Astrocyte of the cerebellum (primary cell): ENCODE measurements around the gene CFAP119.

Source experiments
- DNase-seq: peaks from one replicate; pipeline ENCODE4 v3.0.0-alpha.2; 2011; ENCODE audit warnings: low read depth
- H3K4me3 ChIP-seq: 2 replicates; pipeline ENCODE4 v1.5.1; 2011; ENCODE audit warnings: mild to moderate bottlenecking, low read depth, low read length, moderate library complexity
- CTCF ChIP-seq: IDR thresholded peaks from 2 replicates; pipeline ENCODE4 v1.5.1; 2012; ENCODE audit warnings: low read length, low read depth, moderate library complexity, mild to moderate bottlenecking; ENCODE audit errors: missing control alignments
- in situ Hi-C: cut with HindIII; loops from 2 replicates; pipeline ENCODE4 v1.10.0; 2017; ENCODE audit warnings: low sequenced_read_pairs

Gene CFAP119

DNA sequence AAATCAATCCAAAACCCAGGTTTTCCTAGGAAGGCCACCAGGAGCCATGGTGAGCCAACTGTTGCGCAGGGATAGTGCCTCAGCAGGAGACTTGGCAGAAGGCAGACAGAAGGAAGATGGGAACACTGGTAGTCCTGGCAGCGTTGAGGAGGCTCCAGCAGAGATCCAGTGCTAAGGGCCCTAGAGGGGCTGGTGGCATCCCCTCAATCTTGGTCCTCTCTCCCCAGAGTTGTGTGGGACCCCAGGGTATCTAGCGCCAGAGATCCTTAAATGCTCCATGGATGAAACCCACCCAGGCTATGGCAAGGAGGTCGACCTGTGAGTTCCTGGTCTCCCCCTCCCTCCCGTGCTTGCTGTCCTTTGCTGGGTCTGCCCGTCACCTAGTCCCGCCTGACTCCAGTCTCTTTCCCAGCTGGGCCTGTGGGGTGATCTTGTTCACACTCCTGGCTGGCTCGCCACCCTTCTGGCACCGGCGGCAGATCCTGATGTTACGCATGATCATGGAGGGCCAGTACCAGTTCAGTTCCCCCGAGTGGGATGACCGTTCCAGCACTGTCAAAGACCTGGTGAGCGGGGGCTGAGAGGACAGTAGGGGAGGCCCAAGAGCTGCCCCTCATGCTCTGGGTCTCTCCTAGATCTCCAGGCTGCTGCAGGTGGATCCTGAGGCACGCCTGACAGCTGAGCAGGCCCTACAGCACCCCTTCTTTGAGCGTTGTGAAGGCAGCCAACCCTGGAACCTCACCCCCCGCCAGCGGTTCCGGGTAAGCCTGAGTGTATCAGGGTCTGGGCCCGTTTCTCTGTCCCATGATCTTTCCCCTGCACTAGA, 5.7 kb downstream of the CFAP119 start:
- in situ Hi-C loops: no loop called here
- no peak for DNase-seq
- no peak for TF ChIP-seq CTCF
- no peak overlapping the region for H3K4me3 ChIP-seq

DNA sequence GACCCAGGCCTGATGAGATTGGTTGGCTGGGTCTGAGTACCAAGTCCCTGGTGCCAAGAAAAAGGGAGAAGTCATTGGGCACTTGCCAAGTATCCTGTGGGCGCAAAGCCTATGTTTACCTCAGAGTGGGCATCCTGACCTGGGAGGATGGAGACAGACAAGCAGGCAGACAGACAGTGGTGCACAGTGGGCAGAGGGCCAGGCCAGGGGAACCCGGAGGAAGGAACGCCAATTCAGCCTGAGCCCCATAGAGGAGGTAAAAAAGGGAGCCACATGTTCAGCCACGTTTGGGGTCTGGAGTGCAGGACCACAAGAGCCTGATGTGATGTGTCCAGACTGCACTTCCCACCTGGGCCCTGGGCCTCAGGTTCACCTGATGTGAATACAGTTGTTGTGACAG, 8.3 kb downstream of the CFAP119 start:
- TF ChIP-seq CTCF: no peak
- H3K4me3 ChIP-seq: no peak overlapping the region
- no peak for DNase-seq
- in situ Hi-C loops: loop anchor here (5.0 kb wide), 1 partner anchor 61 kb away; no protein-coding TSS in a partner anchor

- no peak for DNase-seq
- TF ChIP-seq CTCF: no peak
- in situ Hi-C loops: loop anchor here (5.0 kb wide), 1 partner anchor 59 kb away; no protein-coding TSS in a partner anchor
- H3K4me3 ChIP-seq: no peak overlapping the region
These were observed 10.9 kb downstream of the CFAP119 start for GRCh38 chr16:30750876-30751465.

DNA sequence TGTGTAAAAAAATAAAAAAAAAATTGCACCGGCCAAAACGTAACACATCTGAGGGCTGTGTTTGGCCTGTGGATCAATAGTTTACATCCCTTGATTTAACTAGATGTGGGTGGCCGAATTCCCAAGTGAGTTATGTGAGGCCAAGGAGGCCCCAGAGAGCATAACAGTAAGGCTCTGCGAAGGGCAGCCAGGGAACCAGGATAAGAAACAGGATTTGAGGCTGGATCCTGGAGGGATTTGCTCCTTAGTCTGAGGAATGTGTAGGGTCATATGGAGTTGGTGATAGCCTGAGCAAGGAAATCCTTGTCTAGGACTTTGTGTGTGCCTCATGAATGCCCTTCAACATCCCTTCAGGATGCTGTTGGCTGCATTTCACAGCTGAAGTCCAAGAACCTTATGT, 11.7 kb downstream of the CFAP119 start:
- no peak for DNase-seq
- in situ Hi-C loops: loop anchor here (5.0 kb wide), 1 partner anchor 58 kb away; no protein-coding TSS in a partner anchor
- no peak overlapping the region for H3K4me3 ChIP-seq
- TF ChIP-seq CTCF: no peak

- DNase-seq: no peak
- in situ Hi-C loops: no loop called here
- no peak for TF ChIP-seq CTCF
- peak overlapping the region; percentile 67 for H3K4me3 ChIP-seq
These were observed 13.0 kb downstream of the CFAP119 start for GRCh38 chr16:30748634-30749445.
